ENCODE measurements around the gene GIMD1.
A peak's percentile ranks its signal among the peaks of the same experiment; 100 is the strongest.

Gene GIMD1

DNA sequence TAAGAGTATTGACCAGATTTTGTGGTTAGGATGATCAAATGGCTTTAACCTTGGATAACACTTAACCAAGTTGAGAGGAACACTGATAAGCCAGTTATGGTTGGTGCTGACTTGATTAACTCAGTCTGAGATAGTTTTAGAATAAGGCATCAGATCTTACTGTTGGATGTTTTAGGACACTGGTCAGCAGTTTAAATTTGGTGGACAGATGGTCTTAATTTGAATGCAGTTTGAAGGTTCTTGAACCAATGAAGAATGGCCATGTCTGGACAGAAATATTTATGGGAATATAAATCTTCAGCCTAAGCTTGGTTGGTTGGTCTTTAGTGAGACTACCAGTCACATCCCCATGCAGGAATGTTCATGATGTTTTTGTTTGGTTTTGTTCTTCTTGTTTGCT is 2.6 kb upstream of the GIMD1 start:
- Histone ChIP-seq H3K4me3 (ENCODE audit: low read length) (no peak overlapping the region), H3K9me2 (replicated peaks; ENCODE audit: control insufficient read depth, low read length) (no peaks in the 10 kb centered on the region), H3K4me1 (ENCODE audit: control insufficient read depth, low read length) (peaks cover 6% of the 10 kb centered on the region), H3K27me3 (ENCODE audit: control insufficient read depth, low read length) (peaks cover 2% of the 10 kb centered on the region; the same call in 1 of the 2 replicates), H3K79me2 (ENCODE audit: control insufficient read depth, low read length) (no peaks in the 10 kb centered on the region), H3K4me2 (ENCODE audit: low read length) (no peak overlapping the region), H3K36me3 (ENCODE audit: control insufficient read depth, low read length) (no peaks in the 10 kb centered on the region), H4K20me1 (ENCODE audit: control insufficient read depth, insufficient read depth, low read depth, low read length) (no peaks in the 10 kb centered on the region), H3K27ac (ENCODE audit: low read depth, low read length) (no peak overlapping the region), H3F3A (ENCODE audit: control insufficient read depth, insufficient read depth) (no peaks in the 10 kb centered on the region; the same call in 1 of the 2 replicates), H3K9me3 (ENCODE audit: control insufficient read depth, insufficient read depth, low read length) (no peaks in the 10 kb centered on the region)
- TF ChIP-seq EZH2phosphoT487 (IDR thresholded peaks at IDR 0.05; ENCODE audit: borderline replicate concordance, low read length) (no peak), CTCF (IDR thresholded peaks at IDR 0.05; ENCODE audit: low read depth, low read length, poor library complexity, severe bottlenecking) (no peak)

DNA sequence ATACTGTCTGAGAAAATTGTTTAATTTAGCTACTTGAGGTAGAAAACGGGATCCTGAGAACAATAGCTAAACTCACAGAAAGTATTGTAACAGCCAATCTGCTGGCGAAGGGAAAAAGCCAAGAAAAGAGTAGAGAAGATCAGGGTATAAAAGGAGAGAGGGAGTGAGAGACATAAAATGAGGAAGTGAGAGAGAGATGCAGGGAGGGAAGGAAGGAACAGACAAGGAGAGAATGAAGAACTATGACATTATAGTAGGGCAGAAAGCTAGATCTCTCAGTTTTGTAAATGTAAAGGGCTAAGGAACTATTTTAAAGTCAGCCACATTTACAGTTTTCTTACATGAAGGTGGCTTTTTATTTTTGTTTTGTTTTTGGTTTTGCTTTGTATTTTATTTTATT is 1.6 kb upstream of the GIMD1 start:
- Histone ChIP-seq H3K27ac (ENCODE audit: low read depth, low read length) (no peak overlapping the region), H3K79me2 (ENCODE audit: control insufficient read depth, low read length) (no peaks in the 10 kb centered on the region), H3K9me2 (replicated peaks; ENCODE audit: control insufficient read depth, low read length) (no peaks in the 10 kb centered on the region), H3K27me3 (ENCODE audit: control insufficient read depth, low read length) (peaks cover 2% of the 10 kb centered on the region; the same call in 1 of the 2 replicates), H3K36me3 (ENCODE audit: control insufficient read depth, low read length) (no peaks in the 10 kb centered on the region), H3F3A (ENCODE audit: control insufficient read depth, insufficient read depth) (no peaks in the 10 kb centered on the region; the same call in 1 of the 2 replicates), H3K9me3 (ENCODE audit: control insufficient read depth, insufficient read depth, low read length) (no peaks in the 10 kb centered on the region), H4K20me1 (ENCODE audit: control insufficient read depth, insufficient read depth, low read depth, low read length) (no peaks in the 10 kb centered on the region), H3K4me3 (ENCODE audit: low read length) (no peak overlapping the region), H3K4me2 (ENCODE audit: low read length) (no peak overlapping the region), H3K4me1 (ENCODE audit: control insufficient read depth, low read length) (peaks cover 6% of the 10 kb centered on the region)
- no peak for TF ChIP-seq CTCF (IDR thresholded peaks at IDR 0.05; ENCODE audit: low read depth, low read length, poor library complexity, severe bottlenecking)
- TF ChIP-seq EZH2phosphoT487 (IDR thresholded peaks at IDR 0.05; ENCODE audit: borderline replicate concordance, low read length): no peak

GRCh38 chr4:106369456-106370060 is 980 bp upstream of the GIMD1 start:
- Histone ChIP-seq H3K27ac (ENCODE audit: low read depth, low read length) (no peak overlapping the region), H3K9me3 (ENCODE audit: control insufficient read depth, insufficient read depth, low read length) (no peaks in the 10 kb centered on the region), H3K36me3 (ENCODE audit: control insufficient read depth, low read length) (no peaks in the 10 kb centered on the region), H3K4me3 (ENCODE audit: low read length) (no peak overlapping the region), H3K27me3 (ENCODE audit: control insufficient read depth, low read length) (peaks cover 2% of the 10 kb centered on the region; the same call in 1 of the 2 replicates), H3K79me2 (ENCODE audit: control insufficient read depth, low read length) (no peaks in the 10 kb centered on the region), H3F3A (ENCODE audit: control insufficient read depth, insufficient read depth) (no peaks in the 10 kb centered on the region; the same call in 1 of the 2 replicates), H4K20me1 (ENCODE audit: control insufficient read depth, insufficient read depth, low read depth, low read length) (no peaks in the 10 kb centered on the region), H3K4me1 (ENCODE audit: control insufficient read depth, low read length) (peaks cover 6% of the 10 kb centered on the region), H3K9me2 (replicated peaks; ENCODE audit: control insufficient read depth, low read length) (no peaks in the 10 kb centered on the region), H3K4me2 (ENCODE audit: low read length) (peak overlapping the region; percentile 54)
- TF ChIP-seq CTCF (IDR thresholded peaks at IDR 0.05; ENCODE audit: low read depth, low read length, poor library complexity, severe bottlenecking) (peak; percentile 64), EZH2phosphoT487 (IDR thresholded peaks at IDR 0.05; ENCODE audit: borderline replicate concordance, low read length) (no peak)
